Cardiac fibroblast (primary cell): Measurements from ENCODE around the gene USP40.

ENCODE experiments used
- DNase-seq, 2 donors: peaks; one replicate each; pipeline versions ENCODE4 v3.0.0 to v3.0.0-alpha.2; 2010; ENCODE audit warnings: low read depth in 2 of 2
- H3K4me3 ChIP-seq, 2 donors: replicated peaks in 1 of 2; 1 replicate in 1 of 2; 2 replicates in 1 of 2; pipeline ENCODE4 v1.5.1; 2011; ENCODE audit warnings: low read depth in 2 of 2, low read length in 2 of 2, mild to moderate bottlenecking in 2 of 2, moderate library complexity in 1 of 2
- TF ChIP-seq, protein P1 (sequence below): IDR thresholded peaks from one replicate; pipeline ENCODE4 v1.5.1; 2011; ENCODE audit warnings: low read depth, mild to moderate bottlenecking, low read length, inconsistent platforms

Gene USP40

GRCh38 chr2:233455491-233455890, 111.1 kb downstream of the USP40 start:
- H3K4me3 ChIP-seq = no peak overlapping the region
- TF ChIP-seq, protein P1, sequence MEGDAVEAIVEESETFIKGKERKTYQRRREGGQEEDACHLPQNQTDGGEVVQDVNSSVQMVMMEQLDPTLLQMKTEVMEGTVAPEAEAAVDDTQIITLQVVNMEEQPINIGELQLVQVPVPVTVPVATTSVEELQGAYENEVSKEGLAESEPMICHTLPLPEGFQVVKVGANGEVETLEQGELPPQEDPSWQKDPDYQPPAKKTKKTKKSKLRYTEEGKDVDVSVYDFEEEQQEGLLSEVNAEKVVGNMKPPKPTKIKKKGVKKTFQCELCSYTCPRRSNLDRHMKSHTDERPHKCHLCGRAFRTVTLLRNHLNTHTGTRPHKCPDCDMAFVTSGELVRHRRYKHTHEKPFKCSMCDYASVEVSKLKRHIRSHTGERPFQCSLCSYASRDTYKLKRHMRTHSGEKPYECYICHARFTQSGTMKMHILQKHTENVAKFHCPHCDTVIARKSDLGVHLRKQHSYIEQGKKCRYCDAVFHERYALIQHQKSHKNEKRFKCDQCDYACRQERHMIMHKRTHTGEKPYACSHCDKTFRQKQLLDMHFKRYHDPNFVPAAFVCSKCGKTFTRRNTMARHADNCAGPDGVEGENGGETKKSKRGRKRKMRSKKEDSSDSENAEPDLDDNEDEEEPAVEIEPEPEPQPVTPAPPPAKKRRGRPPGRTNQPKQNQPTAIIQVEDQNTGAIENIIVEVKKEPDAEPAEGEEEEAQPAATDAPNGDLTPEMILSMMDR = no peak
- DNase-seq = no peak

DNA sequence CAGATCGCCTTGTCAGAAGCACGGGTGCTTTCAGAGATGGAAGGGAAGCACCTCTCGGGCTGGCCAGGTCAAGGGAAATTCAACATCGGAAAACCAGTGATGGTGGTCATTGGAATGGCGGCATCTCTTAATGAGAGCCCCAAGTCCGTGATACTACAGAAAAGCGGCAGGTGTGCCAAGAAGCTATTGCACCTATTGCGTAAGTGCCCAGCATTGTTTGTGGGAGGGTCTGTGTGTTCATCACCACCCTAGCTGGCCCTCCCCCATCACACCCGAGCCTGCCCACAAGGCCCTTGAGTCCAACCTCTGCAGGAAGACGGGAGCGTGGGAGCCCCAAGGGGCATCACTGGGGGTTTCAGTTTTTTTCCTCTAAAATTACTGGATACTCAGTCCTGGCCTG, 111.6 kb downstream of the USP40 start:
- no peak overlapping the region for H3K4me3 ChIP-seq
- TF ChIP-seq, protein P1 = no peak
- DNase-seq = no peak

GRCh38 chr2:233453916-233454315, 112.7 kb downstream of the USP40 start:
- H3K4me3 ChIP-seq = no peak overlapping the region
- TF ChIP-seq, protein P1 = no peak
- DNase-seq = no peak

GRCh38 chr2:233453111-233453915, 113.3 kb downstream of the USP40 start:
- no peak overlapping the region for H3K4me3 ChIP-seq
- no peak for DNase-seq
- TF ChIP-seq, protein P1 = no peak

DNA sequence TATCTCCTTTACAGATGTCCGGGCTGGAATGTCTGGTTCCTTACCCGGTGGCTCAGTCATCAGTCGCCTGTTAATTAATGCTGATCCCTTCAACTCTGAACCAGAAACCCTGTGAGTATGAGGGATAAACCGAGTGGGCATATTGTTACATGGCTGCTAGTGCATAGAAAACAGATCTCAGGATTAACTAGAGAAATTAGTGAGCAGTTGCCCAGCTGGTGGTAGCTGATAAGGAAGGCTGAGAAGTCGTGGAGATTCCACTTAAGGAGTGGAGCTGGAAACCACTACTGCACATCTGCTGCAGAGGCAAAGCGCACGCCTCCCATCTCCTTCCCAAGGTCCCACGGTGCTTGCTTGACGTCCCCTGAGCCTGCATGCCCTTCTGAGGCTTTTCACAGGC, 114.6 kb downstream of the USP40 start:
- DNase-seq = no peak
- TF ChIP-seq, protein P1 = no peak
- no peak overlapping the region for H3K4me3 ChIP-seq

GRCh38 chr2:233450864-233451575, 115.6 kb downstream of the USP40 start:
- no peak overlapping the region for H3K4me3 ChIP-seq
- no peak for DNase-seq
- TF ChIP-seq, protein P1 = no peak
